Hepatocyte (in vitro differentiated cells): ENCODE results near the gene BACH2. TPM values are rescaled to one million over a fixed set of nuclear protein-coding genes. Genes with fewer than 3 reads are reported as not detected.
"Not testable (repeated sequence)": the region's sequence is repeated elsewhere in the genome, so short reads cannot be mapped to it uniquely, and the experiment has no call there.

Source experiments
- DNase-seq: peaks from one replicate; pipeline ENCODE4 v3.0.0-alpha.2; 2016; ENCODE audit warnings: low spot score
- H2AFZ ChIP-seq: fragments of 200-600 bp; sonication (generic); 2 replicates; pipeline ENCODE4 v1.6.0; 2016; ENCODE audit warnings: antibody characterized with exemption, mild to moderate bottlenecking
- H3K27ac ChIP-seq: fragments of 200-600 bp; sonication (generic); 2 replicates; pipeline ENCODE4 v1.5.1; 2016; ENCODE audit warnings: mild to moderate bottlenecking
- H3K27me3 ChIP-seq: fragments of 200-600 bp; sonication (generic); 2 replicates; pipeline ENCODE4 v1.6.1; 2016
- H3K36me3 ChIP-seq: fragments of 200-600 bp; sonication (generic); replicated peaks from 2 replicates; pipeline ENCODE4 v1.5.1; 2016; ENCODE audit warnings: low read depth; ENCODE audit not compliant: insufficient read depth
- H3K4me1 ChIP-seq: fragments of 200-600 bp; sonication (generic); 2 replicates; pipeline ENCODE4 v1.5.1; 2016; ENCODE audit warnings: mild to moderate bottlenecking, moderate library complexity; ENCODE audit not compliant: insufficient read depth
- H3K4me2 ChIP-seq: fragments of 200-600 bp; sonication (generic); 2 replicates; pipeline ENCODE4 v1.6.0; 2016
- H3K4me3 ChIP-seq: fragments of 200-600 bp; sonication (generic); 2 replicates; pipeline ENCODE4 v1.5.1; 2016; ENCODE audit warnings: mild to moderate bottlenecking
- H3K79me2 ChIP-seq: fragments of 200-600 bp; sonication (generic); 2 replicates; pipeline ENCODE4 v1.6.0; 2017; ENCODE audit warnings: mild to moderate bottlenecking
- H3K9me2 ChIP-seq: fragments of 200-600 bp; sonication (generic); replicated peaks from 2 replicates; pipeline ENCODE4 v1.6.0; 2017; ENCODE audit warnings: mild to moderate bottlenecking; ENCODE audit not compliant: insufficient read depth
- H3K9me3 ChIP-seq: fragments of 200-600 bp; sonication (generic); 2 replicates; pipeline ENCODE4 v1.5.1; 2016; ENCODE audit warnings: low read depth, mild to moderate bottlenecking
- H4K20me1 ChIP-seq: fragments of 200-600 bp; sonication (generic); 2 replicates; pipeline ENCODE4 v1.6.0; 2016; ENCODE audit warnings: mild to moderate bottlenecking; ENCODE audit not compliant: insufficient read depth, poor library complexity, severe bottlenecking
- CTCF ChIP-seq: fragments of 200-600 bp; sonication (generic); IDR thresholded peaks from 2 replicates; pipeline ENCODE4 v1.5.1; 2016; ENCODE audit warnings: antibody characterized with exemption, mild to moderate bottlenecking; ENCODE audit not compliant: poor library complexity
- EZH2 ChIP-seq: fragments of 200-600 bp; sonication (generic); IDR thresholded peaks from 2 replicates; pipeline ENCODE4 v1.6.1; 2016; ENCODE audit warnings: antibody characterized with exemption, mild to moderate bottlenecking, borderline replicate concordance
- EZH2phosphoT487 ChIP-seq: fragments of 200-600 bp; sonication (generic); IDR thresholded peaks from one replicate; pipeline ENCODE4 v1.6.1; 2018; ENCODE audit warnings: antibody characterized with exemption, mild to moderate bottlenecking, low read depth, moderate library complexity; ENCODE audit not compliant: unreplicated experiment, severe bottlenecking
- WGBS: methylation state at CpG from one replicate; pipeline ENCODE4 v1.1.6; 2016; ENCODE audit warnings: low lambda C conversion rate; ENCODE audit errors: missing lambda C conversion rate; 5-methylcytosine and 5-hydroxymethylcytosine counted together
- polyA plus RNA-seq: library from polyadenylated mRNA; unstranded; fragments of >200 nt; fragmentation: Nextera tagmentation; extraction: Ambion mirVana; gene quantifications from 2 replicates; pipeline ENCODE4 v1.2.1, GENCODE V29; 2016
- total RNA-seq: library from RNA; depleted of rRNA; stranded (reverse); fragments of >200 nt; gene quantifications from 2 replicates; pipeline ENCODE4 v1.2.3, GENCODE V29; 2014

Gene BACH2
- total and polyA plus RNA-seq, 2 experiments from 2014 or later, result 2.3 to 2.6 TPM

GRCh38 chr6:90336388-90336947, 39.8 kb upstream of the BACH2 start:
- Histone ChIP-seq H4K20me1 (no peaks in the 10 kb centered on the region), H3K27me3 (no peaks in the 10 kb centered on the region), H2AFZ (no peak overlapping the region), H3K4me2 (no peak overlapping the region), H3K79me2 (no peaks in the 10 kb centered on the region), H3K9me3 (no peaks in the 10 kb centered on the region), H3K4me1 (no peaks in the 10 kb centered on the region), H3K36me3 (no peaks in the 10 kb centered on the region), H3K9me2 (no peaks in the 10 kb centered on the region), H3K27ac (no peak overlapping the region), H3K4me3 (no peak overlapping the region)
- DNase-seq, result no peak
- 53% methylated on average over 6 of the region's 6 CpGs for WGBS
- TF ChIP-seq CTCF (no peak), EZH2phosphoT487 (no peak), EZH2 (no peak)

GRCh38 chr6:90333928-90334327, 37.3 kb upstream of the BACH2 start:
- H3K4me3 ChIP-seq, result no peak overlapping the region
- no peaks in the 10 kb centered on the region for H3K79me2 ChIP-seq
- H3K4me2 ChIP-seq, result no peak overlapping the region
- TF ChIP-seq CTCF (no peak), EZH2 (no peak), EZH2phosphoT487 (no peak)
- no peak for DNase-seq
- no peaks in the 10 kb centered on the region for H3K36me3 ChIP-seq
- H4K20me1 ChIP-seq, result no peaks in the 10 kb centered on the region
- no peak overlapping the region for H2AFZ ChIP-seq
- no peaks in the 10 kb centered on the region for H3K27me3 ChIP-seq
- 89% methylated on average over 1 of the region's 1 CpG for WGBS
- no peaks in the 10 kb centered on the region for H3K4me1 ChIP-seq
- H3K9me2 ChIP-seq, result no peaks in the 10 kb centered on the region
- H3K9me3 ChIP-seq, result no peaks in the 10 kb centered on the region
- no peak overlapping the region for H3K27ac ChIP-seq

GRCh38 chr6:90332978-90333543, 36.4 kb upstream of the BACH2 start:
- not testable (repeated sequence) for DNase-seq, H3K27ac ChIP-seq, H3K27me3 ChIP-seq, H3K9me3 ChIP-seq, H3K9me2 ChIP-seq, H4K20me1 ChIP-seq, H3K4me3 ChIP-seq, H3K4me2 ChIP-seq, H3K36me3 ChIP-seq, H3K4me1 ChIP-seq, H2AFZ ChIP-seq, H3K79me2 ChIP-seq
- WGBS, result 89% methylated on average over 2 of the region's 2 CpGs

- Histone ChIP-seq H3K27me3 (no peaks in the 10 kb centered on the region), H4K20me1 (no peaks in the 10 kb centered on the region), H3K9me2 (no peaks in the 10 kb centered on the region), H3K36me3 (no peaks in the 10 kb centered on the region), H3K4me3 (no peak overlapping the region), H3K79me2 (no peaks in the 10 kb centered on the region), H3K27ac (no peak overlapping the region), H3K4me1 (no peaks in the 10 kb centered on the region), H2AFZ (no peak overlapping the region), H3K9me3 (no peaks in the 10 kb centered on the region), H3K4me2 (no peak overlapping the region)
- TF ChIP-seq EZH2phosphoT487 (no peak), EZH2 (no peak), CTCF (no peak)
- DNase-seq, result no peak
- 56% methylated on average over 2 of the region's 2 CpGs for WGBS
Measured at GRCh38 chr6:90329386-90330077, 32.9 kb upstream of the BACH2 start.
